Measurements from ENCODE around the gene LNPEP. TPM values are rescaled to one million over a fixed set of nuclear protein-coding genes. Genes with fewer than 3 reads are reported as not detected.
"Not testable (repeated sequence)": the region's sequence is repeated elsewhere in the genome, so short reads cannot be mapped to it uniquely, and the experiment has no call there.

LNPEP gene
- total RNA-seq, 1 donor = 36.1 TPM

DNA sequence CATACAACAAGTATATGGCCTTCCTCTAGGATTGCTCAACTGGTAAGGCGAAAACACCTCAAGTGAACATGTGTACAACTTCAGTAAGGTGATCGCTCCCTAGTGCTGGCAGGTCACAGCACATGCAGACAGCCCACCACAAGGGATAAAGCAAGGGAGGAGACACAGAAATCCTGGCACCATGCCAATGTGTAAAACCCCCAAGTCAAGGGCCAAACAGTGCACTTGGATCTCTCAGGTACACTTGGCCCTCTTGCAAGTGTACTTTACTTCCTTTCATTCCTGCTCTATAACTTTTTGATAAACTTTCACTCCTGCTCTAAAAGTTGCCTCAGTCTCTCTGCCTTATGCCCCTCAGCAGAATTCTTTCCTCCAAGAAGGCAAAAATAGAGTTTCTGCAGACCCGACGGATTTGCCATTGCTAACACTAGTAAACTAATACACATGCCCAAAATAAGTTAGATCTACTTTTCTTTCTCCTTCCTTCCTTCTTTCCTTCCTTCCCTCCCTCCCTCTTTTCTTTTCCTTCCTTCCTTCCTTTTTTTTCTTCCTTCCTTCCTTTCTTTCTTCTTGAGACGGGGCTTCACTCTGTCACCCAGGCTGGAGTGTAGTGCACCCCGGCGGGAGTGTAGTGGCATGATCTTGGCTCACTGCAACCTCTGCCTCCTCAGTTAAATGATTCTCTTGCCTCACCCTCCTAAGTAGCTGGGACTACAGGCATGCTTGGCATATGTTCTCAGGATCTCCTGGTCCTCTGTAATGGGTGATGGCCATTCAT, 6.8 kb upstream of the LNPEP start:
- no peak for DNase-seq (ENCODE audit: low read depth in 2 of 3, low spot score in 2 of 3)

DNA sequence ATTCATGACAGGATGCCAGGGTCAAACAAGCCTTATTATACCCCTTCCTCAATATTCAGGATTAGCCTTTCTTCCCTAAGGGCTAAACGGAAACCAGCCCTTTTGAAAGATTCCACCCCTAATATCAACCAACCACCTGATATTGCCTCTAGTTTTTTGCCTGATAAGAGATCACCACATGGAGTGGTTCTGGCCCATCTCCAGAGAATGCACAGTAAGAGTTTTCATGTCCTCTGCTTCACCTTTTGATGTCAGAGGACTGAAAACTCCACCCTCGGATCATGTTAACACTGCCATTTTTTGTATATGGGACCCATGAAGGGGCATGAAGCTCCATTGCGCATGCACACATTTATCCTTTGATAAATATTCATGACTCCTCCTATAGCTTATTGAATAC, 5.8 kb upstream of the LNPEP start:
- DNase-seq (ENCODE audit: low read depth in 2 of 3, low spot score in 2 of 3) = no peak

DNA sequence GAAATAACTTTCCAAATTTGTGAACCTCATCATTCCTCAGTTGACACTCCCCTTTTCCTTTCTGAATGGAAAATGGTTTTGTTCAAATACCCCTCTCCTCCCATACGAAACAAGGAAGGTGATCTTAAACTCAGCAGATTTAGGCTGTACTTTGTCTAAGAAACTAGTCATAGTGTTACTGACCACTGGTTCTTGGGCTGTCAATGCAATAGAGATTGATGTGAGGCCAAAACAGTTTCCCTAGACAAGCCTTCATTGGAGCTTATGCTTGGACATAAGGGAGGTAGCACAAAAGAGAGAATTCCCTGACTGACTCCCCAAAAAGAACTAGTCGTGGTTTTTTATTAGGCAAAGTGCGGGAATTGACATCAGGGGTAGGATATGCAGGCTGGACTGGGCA, 5.3 kb upstream of the LNPEP start:
- no peak for DNase-seq (ENCODE audit: low read depth in 2 of 3, low spot score in 2 of 3)

DNA sequence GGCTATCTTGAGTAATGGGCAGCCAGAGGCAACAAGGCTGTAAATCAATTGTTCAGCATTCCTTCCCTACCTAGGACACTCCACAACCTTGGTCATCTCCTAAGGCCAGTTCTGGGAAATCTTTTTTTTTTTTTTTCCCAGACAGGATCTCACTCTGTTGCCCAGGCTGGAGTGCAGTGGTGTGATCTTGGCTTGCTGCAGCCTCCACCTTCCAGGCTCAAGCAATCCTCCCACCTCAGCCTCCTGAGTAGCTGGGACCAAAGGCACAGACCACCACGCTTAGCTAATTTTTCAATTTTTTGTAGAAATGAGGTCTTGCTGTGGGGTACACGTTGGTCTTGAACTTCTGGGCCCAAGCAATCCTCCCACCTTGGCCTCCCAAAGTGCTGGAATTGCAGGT, 4.8 kb upstream of the LNPEP start:
- not testable (repeated sequence) for DNase-seq (ENCODE audit: low read depth in 2 of 3, low spot score in 2 of 3)

DNA sequence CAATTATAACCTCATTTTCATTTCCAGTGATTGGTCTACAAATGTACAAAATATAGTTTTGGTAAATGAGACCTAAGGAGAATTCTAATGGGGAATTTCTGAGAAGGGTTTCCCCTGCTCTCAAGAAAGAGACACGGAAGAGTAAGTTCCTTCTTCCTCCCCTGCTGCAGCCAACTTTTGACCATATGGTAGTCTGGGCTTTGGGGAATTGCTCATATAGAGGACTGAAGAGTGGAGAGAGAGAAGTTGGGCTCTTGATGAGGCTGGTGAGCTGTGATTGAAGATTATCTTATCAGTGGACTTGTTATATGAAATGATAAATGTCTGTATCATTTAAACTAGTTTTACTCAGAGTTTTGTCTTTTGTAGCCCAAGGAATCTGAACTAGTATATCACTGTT, 4.3 kb upstream of the LNPEP start:
- no peak for DNase-seq (ENCODE audit: low read depth in 2 of 3, low spot score in 2 of 3)

DNA sequence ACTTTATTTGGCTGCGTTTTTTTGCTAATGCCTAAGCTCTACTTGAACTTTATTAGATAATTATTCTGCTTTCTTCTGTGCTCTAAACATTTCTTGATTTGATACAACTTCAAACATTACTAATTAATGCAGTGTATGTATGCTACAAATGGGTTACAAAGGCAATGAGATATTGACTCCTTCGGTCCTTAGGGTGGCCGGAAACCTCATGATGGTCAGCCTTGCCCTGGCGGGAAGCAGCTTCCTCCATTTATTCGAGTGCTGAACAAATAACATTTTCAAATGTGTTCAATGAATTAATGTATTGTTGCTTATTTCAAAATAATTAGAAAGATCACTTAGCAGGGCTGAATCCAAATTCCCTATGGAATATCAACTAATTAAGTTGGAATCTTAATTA, 3.9 kb upstream of the LNPEP start:
- no peak for DNase-seq (ENCODE audit: low read depth in 2 of 3, low spot score in 2 of 3)

DNA sequence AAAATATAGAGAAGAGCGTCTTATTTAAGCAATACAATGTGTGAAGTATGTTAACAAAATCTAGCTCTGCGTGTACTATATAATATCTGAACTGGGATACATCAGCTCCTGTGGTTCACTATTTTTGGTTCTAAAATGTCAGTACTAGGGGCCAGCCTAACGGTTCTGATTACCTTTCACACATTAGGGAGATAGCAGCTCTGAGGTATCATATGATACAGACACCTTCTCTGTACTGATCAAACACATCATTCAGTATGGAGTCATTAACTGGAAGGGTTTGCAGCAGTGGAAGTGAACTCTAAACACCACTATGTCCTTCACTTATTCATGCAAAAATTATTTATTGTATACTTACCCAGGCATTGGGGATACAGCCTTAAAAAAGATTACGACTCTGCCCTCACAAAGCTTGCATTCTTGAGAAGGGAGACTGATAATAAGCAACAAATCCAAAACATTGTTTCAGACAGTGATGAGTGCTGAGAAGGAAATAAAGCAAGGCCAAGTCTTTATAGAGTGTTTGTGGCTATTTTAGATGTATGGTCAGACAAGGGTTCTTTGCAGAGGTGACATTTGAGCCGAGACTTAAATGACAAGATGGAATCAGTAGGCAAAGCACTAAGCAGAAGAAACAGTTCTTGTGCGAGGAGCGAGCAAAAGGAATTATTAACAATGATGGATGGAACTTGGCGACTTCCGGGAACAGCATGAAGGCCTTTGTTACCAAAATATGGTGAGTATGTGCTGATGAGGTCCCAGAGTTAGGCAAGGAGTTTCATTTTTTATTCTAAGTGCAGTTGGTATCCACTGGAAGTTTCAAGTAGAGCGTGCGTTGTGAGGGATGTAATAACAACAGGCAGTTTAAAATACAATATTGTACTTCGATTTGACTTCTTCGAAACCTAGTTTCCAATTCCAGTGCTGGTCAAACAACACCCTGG, 1.8 kb upstream of the LNPEP start:
- DNase-seq (ENCODE audit: low read depth in 2 of 3, low spot score in 2 of 3) = peak in 1 of 3 donors; percentile 52

DNA sequence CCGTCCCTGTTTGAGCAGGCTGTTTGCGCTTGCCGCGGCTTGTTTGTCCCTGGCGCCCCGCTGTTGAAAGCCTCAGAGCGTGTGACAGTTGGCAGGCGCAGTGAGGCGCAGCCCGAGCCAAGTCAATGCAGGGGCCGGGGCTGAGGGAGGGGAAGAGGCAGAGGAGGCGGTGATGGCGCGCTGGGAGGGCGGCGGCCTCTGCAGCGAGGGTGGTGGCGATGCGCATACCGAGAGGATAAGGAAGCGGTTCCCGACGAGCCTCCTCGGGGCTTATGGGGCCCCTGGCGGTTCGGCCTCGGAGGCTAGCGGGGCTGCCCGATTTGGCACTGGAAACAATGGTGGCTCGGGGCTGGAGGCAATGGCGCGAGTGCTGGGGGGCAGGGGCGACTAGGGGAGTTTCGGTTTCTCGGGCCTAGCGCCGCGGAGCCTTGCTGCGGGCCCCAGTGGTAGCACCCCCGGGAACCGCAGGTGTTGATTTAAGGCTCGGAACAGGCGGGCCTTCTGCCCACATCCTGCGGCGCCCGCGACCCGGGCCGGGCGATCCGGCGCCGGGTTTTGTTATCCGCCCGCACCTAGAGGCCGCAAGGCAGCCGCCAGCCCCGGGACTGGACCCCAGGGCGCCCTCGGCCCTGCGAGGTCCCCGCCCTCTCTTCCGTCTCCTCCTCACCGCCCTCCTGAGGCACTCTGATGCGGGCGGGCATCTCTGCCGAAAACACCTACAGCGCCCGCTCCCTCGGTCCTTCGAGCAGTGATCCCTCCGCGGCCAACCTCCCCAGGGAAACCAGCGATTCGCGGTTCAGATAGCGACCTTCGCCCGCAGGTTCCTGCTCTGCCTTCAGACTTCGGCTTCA, 947 bp upstream of the LNPEP start:
- peak; percentile 91 to 98 (median 98) for DNase-seq (ENCODE audit: low read depth in 2 of 3, low spot score in 2 of 3)

DNA sequence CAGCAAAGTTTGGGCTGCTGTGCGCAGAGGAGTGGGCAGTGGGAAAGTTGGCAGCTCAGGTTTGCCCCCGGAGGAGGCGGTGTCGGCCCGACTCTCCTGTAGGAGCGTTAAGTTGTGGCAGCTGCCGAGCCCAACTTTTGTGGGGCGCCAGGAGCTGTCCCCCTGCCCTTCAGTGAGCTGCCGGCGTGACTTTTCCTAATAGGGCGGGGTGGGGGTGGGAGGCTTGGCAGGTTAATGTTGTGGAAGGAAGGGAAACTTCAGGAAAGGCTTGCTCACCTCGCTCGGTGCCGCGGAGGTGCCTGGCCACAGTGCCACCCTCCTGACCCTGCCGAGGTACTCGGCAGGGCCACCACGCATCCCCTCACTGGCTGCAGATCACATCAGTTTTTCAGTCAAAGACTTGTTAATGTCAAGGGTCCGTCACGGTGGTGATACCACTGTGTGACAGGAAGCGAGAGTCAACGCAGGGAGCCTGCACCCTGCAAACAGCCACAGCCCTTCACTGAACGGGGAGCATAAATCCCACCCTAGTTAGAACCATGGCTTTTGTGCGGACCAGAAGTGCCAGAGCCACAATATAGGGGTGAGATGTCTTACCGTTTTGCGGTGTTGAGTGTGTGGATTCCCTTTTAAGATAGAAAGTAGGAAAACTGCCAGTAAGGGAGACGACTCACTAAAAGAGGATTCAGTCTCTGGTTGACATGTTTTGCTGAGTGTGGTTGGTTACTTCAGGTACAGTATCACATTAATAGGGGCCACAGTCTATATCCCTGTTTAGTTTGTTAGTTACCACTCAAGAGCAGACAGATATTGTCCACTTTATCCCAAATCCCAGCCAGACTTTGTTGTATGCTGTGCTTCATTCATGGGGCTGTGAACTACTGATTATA, 796 bp downstream of the LNPEP start:
- peak in 1 of 3 donors; percentile 33 for DNase-seq (ENCODE audit: low read depth in 2 of 3, low spot score in 2 of 3)

DNA sequence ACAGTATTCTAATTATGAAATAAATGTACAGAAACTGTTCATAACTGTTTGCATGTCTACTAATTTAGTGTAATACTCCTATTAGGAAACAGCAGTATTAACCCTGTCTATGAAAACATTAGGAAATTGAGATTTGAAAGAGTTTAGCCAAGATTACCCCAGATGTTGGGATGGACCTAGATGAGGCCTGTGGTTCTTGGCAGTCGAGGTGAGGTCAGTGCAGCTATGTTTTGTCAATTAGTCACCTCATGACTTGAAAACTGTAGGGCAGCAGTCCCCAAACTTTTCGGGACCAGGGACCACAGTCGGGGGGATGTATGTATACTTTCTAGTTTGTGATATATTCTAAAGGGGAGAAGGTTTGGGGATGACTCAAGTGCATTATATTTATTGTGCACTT, 4.7 kb downstream of the LNPEP start:
- no peak for DNase-seq (ENCODE audit: low read depth in 2 of 3, low spot score in 2 of 3)

DNA sequence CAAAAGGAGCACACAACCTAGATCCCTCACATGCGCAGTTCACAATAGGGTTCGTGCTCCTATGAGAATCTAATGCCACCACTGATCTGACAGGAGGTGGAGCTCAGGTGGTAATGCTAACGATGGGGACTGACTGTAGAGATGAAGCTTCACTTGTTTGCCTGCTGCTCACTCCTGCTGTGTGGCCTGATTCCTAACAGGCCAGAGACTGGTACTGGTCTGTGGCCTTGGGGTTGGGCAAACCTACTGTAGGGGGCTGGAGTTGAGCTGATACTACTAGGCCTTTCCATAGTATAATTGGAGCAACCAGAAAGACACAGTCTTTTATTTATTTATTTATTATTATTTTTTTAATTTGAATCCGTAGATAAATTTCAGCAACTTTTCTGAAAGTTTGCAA, 5.3 kb downstream of the LNPEP start:
- DNase-seq (ENCODE audit: low read depth in 2 of 3, low spot score in 2 of 3) = no peak

DNA sequence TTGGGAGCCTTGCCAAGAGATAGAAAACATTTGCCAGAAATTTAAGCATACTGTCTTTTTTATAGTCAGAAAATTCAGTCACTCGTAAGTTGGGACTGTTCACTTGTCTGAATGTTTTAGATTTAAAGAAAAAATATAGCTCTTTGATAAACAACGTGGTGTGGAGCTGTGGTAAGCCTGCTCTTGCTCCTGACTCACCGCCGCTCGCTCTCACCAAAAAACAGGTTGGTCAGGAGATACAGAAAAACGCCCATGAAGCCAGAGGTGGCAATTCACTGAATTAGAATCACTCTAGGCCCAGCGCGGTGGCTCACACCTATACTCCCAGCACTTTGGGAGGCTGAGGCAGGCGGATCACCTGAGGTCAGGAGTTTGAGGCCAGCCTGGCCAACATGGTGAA, 6.2 kb downstream of the LNPEP start:
- DNase-seq (ENCODE audit: low read depth in 2 of 3, low spot score in 2 of 3) = no peak

DNA sequence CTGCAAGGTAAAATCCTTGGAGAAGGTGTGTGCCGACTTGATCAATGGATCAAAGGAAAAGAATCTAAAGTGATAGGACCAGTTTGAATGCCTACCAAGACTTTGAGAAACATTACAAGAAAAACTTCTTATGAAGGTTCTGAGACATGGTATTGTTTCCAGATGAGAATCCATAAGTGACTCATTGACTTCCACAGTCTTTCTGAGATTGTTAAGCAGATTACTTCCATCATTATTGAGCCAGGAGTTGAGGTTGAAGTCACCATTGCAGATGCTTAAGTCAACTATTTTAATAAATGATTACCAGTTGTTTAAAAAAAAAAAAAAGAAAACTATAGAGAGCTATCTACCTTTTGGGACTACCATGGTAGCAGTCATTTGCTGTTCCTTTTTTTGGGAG, 7.0 kb downstream of the LNPEP start:
- DNase-seq (ENCODE audit: low read depth in 2 of 3, low spot score in 2 of 3) = no peak

DNA sequence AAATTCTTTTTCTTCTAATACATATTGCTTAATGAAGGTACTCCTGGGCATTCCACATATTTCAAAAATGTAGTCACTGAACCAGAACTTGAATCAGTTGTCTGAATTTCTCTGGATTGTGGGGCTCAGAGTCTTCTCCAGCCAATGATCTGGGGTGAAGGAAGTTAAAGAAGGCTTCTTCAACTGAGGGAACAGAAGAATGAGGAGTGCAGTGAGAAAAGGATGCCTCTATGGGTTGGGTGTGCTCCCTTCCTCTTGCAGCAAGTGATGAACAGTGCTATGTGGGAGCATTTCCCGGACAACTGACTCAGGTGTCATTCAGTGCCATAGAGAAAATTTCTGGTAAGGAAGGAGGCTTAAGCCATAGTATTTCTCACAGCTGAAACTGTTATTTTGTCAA, 7.9 kb downstream of the LNPEP start:
- DNase-seq (ENCODE audit: low read depth in 2 of 3, low spot score in 2 of 3) = no peak

DNA sequence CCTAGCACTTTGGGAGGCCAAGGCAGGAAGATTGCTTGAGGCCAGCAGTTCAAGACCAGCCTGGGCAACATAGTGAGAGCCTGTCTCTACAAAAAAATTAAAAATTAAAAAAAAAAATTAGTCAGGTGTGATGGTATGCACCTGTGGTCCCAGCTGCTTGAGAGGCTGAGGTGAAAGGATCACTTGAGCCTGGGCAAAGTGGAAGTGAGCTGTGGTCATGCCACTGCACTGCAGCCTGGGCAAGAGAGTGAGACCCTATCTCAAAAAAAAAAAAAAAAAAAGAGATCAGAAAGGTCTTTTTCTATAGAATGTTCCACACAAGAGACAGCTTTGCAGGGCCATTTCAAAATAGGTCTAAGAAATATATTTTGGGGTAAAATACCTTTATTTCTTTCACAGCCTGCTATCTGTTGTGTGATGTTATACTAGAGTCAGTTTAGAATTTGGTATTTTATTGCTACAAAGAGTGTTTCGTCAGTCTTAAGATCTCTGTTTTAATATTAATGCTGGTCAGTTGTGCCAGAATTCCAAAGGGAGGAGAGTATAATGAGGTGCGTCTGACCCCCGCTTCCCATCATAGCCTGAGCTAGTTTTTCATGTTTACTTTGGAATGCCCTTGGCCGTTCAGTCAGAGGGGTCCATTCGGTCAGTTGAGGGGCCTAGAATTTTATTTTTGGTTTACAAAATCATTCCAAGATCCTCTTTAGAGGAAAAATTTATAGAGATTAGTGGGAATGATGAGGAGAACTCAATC, 9.4 kb downstream of the LNPEP start:
- DNase-seq (ENCODE audit: low read depth in 2 of 3, low spot score in 2 of 3) = no peak

DNA sequence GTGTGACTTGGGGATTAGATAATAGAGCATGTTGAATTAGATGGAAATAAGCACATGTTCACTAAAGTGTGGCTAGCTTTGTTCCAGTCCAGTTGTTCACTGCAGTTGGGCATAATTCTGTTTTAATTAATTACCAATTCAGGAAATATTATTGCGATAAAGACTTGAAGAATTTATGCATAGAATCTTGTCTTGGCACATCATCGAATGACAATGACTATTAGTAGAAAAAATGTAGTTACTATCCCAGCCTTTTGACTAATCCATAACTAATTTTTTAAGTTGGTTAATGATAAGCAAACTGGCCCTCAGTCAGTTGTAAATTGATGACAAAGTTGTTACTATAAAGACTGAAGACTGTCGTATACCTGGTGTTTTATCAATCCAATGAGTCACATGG, 10.5 kb downstream of the LNPEP start:
- DNase-seq (ENCODE audit: low read depth in 2 of 3, low spot score in 2 of 3) = no peak

DNA sequence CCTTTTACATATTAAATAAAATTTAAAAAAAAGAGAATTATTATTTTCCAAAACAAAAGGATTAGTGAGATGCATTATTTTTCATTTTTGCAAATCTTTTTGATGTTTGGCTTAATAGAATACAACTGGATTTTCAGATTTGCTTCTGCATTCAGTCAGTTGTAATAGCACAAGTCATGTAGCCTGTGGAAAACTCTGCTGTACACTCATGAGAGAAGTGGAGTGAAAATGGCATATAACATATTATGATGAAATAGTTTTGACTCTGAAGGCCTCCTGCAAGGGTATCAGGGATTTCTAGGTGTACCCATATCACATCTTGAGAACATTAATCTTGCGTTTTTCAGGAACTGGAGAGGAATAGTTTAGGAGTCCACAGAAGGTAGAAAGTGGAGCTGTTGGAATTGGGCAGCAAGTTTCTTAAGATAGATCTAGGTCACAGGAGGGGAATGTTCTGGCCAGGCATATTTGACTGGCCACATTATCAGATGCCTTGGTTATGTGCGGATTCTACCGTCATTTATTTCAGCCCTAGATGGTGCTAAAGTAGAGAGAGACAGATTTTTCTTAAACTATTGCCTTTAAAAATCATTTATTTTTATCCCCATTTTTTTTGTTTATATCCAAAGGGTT, 16.4 kb downstream of the LNPEP start:
- no peak for DNase-seq (ENCODE audit: low read depth in 2 of 3, low spot score in 2 of 3)

DNA sequence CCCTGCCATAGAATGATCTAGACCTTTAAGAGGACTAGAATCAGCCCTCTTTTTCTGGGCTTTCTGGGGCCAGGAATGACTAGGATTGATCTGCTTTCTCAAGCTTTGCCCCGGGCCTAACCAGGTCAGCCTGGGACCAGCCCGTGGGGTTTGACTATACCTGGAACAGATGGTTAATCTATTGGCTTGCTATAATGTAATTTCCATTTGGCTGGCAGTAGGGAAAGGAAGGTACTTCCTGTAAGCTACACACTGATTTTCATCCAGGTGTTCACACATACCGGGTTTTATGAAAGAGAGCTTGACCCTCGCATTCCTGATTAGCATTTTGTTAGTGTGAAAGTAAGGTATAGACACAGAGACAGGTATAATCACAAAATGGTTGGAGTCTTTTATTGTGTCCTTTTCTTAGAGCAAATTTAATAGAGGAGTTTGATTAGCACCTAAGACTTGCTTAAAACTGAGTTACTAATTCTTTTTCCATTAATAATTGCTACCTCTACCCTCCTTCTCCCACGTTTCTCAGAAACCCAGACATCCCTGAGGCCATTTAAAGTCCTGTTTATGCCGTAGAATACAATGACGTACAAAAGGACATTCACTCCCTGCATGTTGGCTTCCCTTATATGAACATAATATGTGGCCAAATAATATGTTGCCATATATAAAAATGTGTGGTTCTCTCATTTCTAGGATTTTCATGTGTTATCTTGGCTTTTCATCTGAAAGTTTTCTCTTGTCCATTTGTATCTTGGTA, 17.3 kb downstream of the LNPEP start:
- DNase-seq (ENCODE audit: low read depth in 2 of 3, low spot score in 2 of 3) = no peak

Data from hematopoietic multipotent progenitor cell (in vitro differentiated cells).